GM18861 (cell line): ENCODE data around the gene EHD4.

ENCODE experiments used
- ATAC-seq: cut with Tn5 transposase; IDR thresholded peaks from one replicate; pipeline ENCODE4 v1.9.1; 2021; ENCODE audit not compliant: unreplicated experiment

The EHD4 gene

GRCh38 chr15:41847981-41848380 is 124.4 kb downstream of the EHD4 start:
- ATAC-seq = no peak

- ATAC-seq = no peak
Measured at GRCh38 chr15:41847206-41847605, 125.2 kb downstream of the EHD4 start.
